ENCODE results near the gene RNASEH1. TPM values are rescaled to one million over a fixed set of nuclear protein-coding genes. Genes with fewer than 3 reads are reported as not detected.
A peak's percentile ranks its signal among the peaks of the same experiment; 100 is the strongest.

Gene RNASEH1
- polyA plus RNA-seq, 3 donors, result 6.8 to 16.4 (median 14.2) TPM

DNA sequence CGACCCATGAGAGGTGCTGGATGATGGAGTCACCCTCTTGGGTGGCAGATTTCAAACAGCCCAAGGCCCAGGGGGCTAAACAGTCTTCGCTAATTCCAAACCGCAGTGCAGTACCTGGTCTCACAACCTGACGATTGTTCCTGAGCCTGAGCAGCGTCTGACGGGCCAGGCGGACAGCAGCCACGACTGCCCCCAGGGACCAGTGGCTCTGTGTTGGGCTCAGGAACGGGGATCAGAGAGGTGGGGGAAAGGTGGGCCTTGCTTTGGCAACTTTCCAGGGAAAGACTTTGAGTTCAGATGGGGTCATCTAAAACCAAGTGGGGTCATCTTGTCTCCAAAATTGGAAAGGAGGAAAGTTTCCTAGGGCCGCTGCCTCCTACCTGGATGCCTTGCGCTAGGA, 37.3 kb upstream of the RNASEH1 start:
- no peak for DNase-seq
- no peak overlapping the region for H3K4me3 ChIP-seq (replicated peaks in 1 of 3; ENCODE audit: low read depth in 2 of 3, low read length in 3 of 3)
- peaks cover 0 to 4% of the 10 kb centered on the region in 2 donors for H3K4me1 ChIP-seq (ENCODE audit: control insufficient read depth in 1 of 2, insufficient read depth in 2 of 2, low read length in 2 of 2)
- peaks cover 0 to 12% of the 10 kb centered on the region in 2 donors for H3K27me3 ChIP-seq (ENCODE audit: control insufficient read depth in 2 of 2, insufficient read depth in 2 of 2, low read length in 2 of 2)
- H3K27ac Mint-ChIP-seq, result no peak overlapping the region
- H3K4me1 Mint-ChIP-seq, result peaks cover 7% of the 10 kb centered on the region
- intact Hi-C loops (cut with micrococcal nuclease), result no loop called here
- no peaks in the 10 kb centered on the region for H3K9me3 ChIP-seq (replicated peaks in 1 of 2; ENCODE audit: control insufficient read depth in 1 of 2, insufficient read depth in 1 of 2, low read length in 2 of 2)
- H3K9me3 Mint-ChIP-seq, result peaks cover 0 to 4% (median 0%) of the 10 kb centered on the region in 7 donors
- no peak overlapping the region for H3K27ac ChIP-seq (ENCODE audit: low read depth in 1 of 2, low read length in 2 of 2)
- 92% methylated on average over 10 of the region's 11 CpGs for WGBS (ENCODE audit: insufficient coverage)
- H4K20me1 ChIP-seq (ENCODE audit: insufficient read depth, low read length), result no peaks in the 10 kb centered on the region
- H2AFZ ChIP-seq (ENCODE audit: insufficient read depth, low read depth, low read length, poor library complexity, severe bottlenecking), result no peak overlapping the region
- H3K79me2 ChIP-seq (ENCODE audit: insufficient read depth, low read length), result no peaks in the 10 kb centered on the region
- no peaks in the 10 kb centered on the region for H3K36me3 Mint-ChIP-seq
- no peak overlapping the region for H3K4me2 ChIP-seq (replicated peaks; ENCODE audit: extremely low read depth, low read length, poor library complexity, severe bottlenecking)
- peak overlapping the region in 1 of 2 donors; percentile 22 for H3K4me3 Mint-ChIP-seq
- TF ChIP-seq, protein P1, sequence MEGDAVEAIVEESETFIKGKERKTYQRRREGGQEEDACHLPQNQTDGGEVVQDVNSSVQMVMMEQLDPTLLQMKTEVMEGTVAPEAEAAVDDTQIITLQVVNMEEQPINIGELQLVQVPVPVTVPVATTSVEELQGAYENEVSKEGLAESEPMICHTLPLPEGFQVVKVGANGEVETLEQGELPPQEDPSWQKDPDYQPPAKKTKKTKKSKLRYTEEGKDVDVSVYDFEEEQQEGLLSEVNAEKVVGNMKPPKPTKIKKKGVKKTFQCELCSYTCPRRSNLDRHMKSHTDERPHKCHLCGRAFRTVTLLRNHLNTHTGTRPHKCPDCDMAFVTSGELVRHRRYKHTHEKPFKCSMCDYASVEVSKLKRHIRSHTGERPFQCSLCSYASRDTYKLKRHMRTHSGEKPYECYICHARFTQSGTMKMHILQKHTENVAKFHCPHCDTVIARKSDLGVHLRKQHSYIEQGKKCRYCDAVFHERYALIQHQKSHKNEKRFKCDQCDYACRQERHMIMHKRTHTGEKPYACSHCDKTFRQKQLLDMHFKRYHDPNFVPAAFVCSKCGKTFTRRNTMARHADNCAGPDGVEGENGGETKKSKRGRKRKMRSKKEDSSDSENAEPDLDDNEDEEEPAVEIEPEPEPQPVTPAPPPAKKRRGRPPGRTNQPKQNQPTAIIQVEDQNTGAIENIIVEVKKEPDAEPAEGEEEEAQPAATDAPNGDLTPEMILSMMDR (IDR thresholded peaks at IDR 0.05), result no peak
- H3K36me3 ChIP-seq (replicated peaks in 1 of 2; ENCODE audit: control insufficient read depth in 1 of 2, insufficient read depth in 2 of 2, low read length in 2 of 2), result no peaks in the 10 kb centered on the region
- H3K27me3 Mint-ChIP-seq (ENCODE audit: low read depth in 3 of 3), result peaks cover 13 to 27% (median 15%) of the 10 kb centered on the region in 3 donors
- H3K9ac ChIP-seq (ENCODE audit: insufficient read depth, low read length, poor library complexity, severe bottlenecking), result no peak overlapping the region

DNA sequence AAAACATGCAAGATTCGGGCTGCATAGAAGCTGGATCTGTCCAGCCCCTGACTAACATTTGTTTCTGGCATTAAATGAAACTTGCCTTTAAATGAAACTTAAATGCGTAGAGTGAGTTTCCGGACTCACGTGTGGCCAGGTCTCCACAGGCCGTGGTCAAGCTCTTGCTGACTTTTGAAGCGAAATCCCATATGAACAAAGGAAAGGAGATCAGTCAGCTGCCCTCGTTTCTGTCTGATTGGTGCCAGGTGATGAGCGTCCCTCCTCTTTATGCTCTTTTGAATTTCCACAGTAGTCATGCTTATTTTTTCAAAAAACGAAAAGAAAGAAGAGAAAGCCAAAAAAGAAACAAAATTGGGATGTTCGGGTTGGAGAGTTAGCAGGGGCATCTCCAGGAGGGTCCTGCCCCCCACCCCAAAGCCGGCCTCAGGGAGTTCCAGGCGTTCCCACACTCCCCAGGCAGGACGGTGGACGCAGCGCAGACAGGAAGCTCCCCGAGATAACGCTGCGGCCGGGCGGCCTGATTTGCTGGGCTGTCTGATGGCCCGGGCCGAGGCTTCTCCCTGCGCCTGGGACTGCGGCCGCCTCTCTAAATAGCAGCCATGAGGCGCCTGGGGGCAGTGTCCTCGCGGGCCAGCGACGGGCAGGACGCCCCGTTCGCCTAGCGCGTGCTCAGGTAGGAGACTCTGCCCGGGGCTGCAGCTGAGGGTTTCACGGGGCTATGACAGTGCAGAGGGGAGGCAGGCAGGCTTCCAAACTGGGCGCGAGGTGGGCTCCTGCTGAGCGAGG, 36.6 kb upstream of the RNASEH1 start, which contains the start of gene COLEC11:
COLEC11 (plus strand) TSS at position 620 of the 789 bp plus-strand sequence. CDS start 9,229 bp downstream, outside the sequence.
- TF ChIP-seq, protein P1 (IDR thresholded peaks at IDR 0.05), result no peak
- Histone ChIP-seq H3K79me2 (ENCODE audit: insufficient read depth, low read length) (no peaks in the 10 kb centered on the region), H3K36me3 (replicated peaks in 1 of 2; ENCODE audit: control insufficient read depth in 1 of 2, insufficient read depth in 2 of 2, low read length in 2 of 2) (no peaks in the 10 kb centered on the region), H2AFZ (ENCODE audit: insufficient read depth, low read depth, low read length, poor library complexity, severe bottlenecking) (no peak within 1 kb of the TSS), H3K4me3 (replicated peaks in 1 of 3; ENCODE audit: low read depth in 2 of 3, low read length in 3 of 3) (no peak within 1 kb of the TSS), H3K4me2 (replicated peaks; ENCODE audit: extremely low read depth, low read length, poor library complexity, severe bottlenecking) (no peak within 1 kb of the TSS), H4K20me1 (ENCODE audit: insufficient read depth, low read length) (no peaks in the 10 kb centered on the region), H3K9me3 (replicated peaks in 1 of 2; ENCODE audit: control insufficient read depth in 1 of 2, insufficient read depth in 1 of 2, low read length in 2 of 2) (no peaks in the 10 kb centered on the region), H3K4me1 (ENCODE audit: control insufficient read depth in 1 of 2, insufficient read depth in 2 of 2, low read length in 2 of 2) (peaks cover 0 to 4% of the 10 kb centered on the region in 2 donors), H3K27me3 (ENCODE audit: control insufficient read depth in 2 of 2, insufficient read depth in 2 of 2, low read length in 2 of 2) (peaks cover 0 to 12% of the 10 kb centered on the region in 2 donors), H3K27ac (ENCODE audit: low read depth in 1 of 2, low read length in 2 of 2) (no peak within 1 kb of the TSS), H3K9ac (ENCODE audit: insufficient read depth, low read length, poor library complexity, severe bottlenecking) (no peak within 1 kb of the TSS)
- no peak for DNase-seq
- intact Hi-C loops (cut with micrococcal nuclease), result no loop called here
- WGBS (ENCODE audit: insufficient coverage), result 48% methylated on average over 37 of the region's 40 CpGs
- peaks cover 7% of the 10 kb centered on the region for H3K4me1 Mint-ChIP-seq
- no peak within 1 kb of the TSS for H3K27ac Mint-ChIP-seq
- H3K4me3 Mint-ChIP-seq, result peak within 1 kb of the TSS in 1 of 2 donors; percentile 37
- no peaks in the 10 kb centered on the region for H3K36me3 Mint-ChIP-seq
- H3K27me3 Mint-ChIP-seq (ENCODE audit: low read depth in 3 of 3), result peaks cover 13 to 25% (median 15%) of the 10 kb centered on the region in 3 donors
- H3K9me3 Mint-ChIP-seq, result peaks cover 0 to 4% (median 0%) of the 10 kb centered on the region in 7 donors
